ENCODE data around the gene LHFPL2. TPM values are rescaled to one million over a fixed set of nuclear protein-coding genes. Genes with fewer than 3 reads are reported as not detected.
A peak's percentile ranks its signal among the peaks of the same experiment; 100 is the strongest.

The LHFPL2 gene
- polyA plus RNA-seq, 3 donors: 3.7 to 11.6 (median 7.3) TPM

GRCh38 chr5:78661044-78661443 lies 12.5 kb upstream of the LHFPL2 start:
- H3K27me3 ChIP-seq (ENCODE audit: control insufficient read depth in 2 of 2, insufficient read depth in 2 of 2, low read length in 2 of 2): no peaks in the 10 kb centered on the region
- H3K4me3 ChIP-seq (replicated peaks in 1 of 3; ENCODE audit: low read depth in 2 of 3, low read length in 3 of 3): no peak overlapping the region
- WGBS (ENCODE audit: insufficient coverage): no CpG with 5 or more reads among the region's 1 CpG
- no peak overlapping the region for H3K27ac ChIP-seq (ENCODE audit: low read depth in 1 of 2, low read length in 2 of 2)
- DNase-seq: no peak
- peaks cover 0 to 9% (median 1%) of the 10 kb centered on the region in 3 donors for H3K27me3 Mint-ChIP-seq (ENCODE audit: low read depth in 3 of 3)
- H3K27ac Mint-ChIP-seq: no peak overlapping the region
- H3K9ac ChIP-seq (ENCODE audit: insufficient read depth, low read length, poor library complexity, severe bottlenecking): no peak overlapping the region
- H3K36me3 Mint-ChIP-seq: no peaks in the 10 kb centered on the region
- H3K4me2 ChIP-seq (replicated peaks; ENCODE audit: extremely low read depth, low read length, poor library complexity, severe bottlenecking): no peak overlapping the region
- H3K4me1 ChIP-seq (ENCODE audit: control insufficient read depth in 1 of 2, insufficient read depth in 2 of 2, low read length in 2 of 2): no peaks in the 10 kb centered on the region
- peaks cover 4% of the 10 kb centered on the region for H3K4me1 Mint-ChIP-seq
- no peak for TF ChIP-seq CTCF (IDR thresholded peaks at IDR 0.05)
- H3K36me3 ChIP-seq (replicated peaks in 1 of 2; ENCODE audit: control insufficient read depth in 1 of 2, insufficient read depth in 2 of 2, low read length in 2 of 2): no peaks in the 10 kb centered on the region
- no peaks in the 10 kb centered on the region for H3K9me3 ChIP-seq (replicated peaks in 1 of 2; ENCODE audit: control insufficient read depth in 1 of 2, insufficient read depth in 1 of 2, low read length in 2 of 2)
- no peaks in the 10 kb centered on the region for H4K20me1 ChIP-seq (ENCODE audit: insufficient read depth, low read length)
- H3K9me3 Mint-ChIP-seq: peaks cover 0 to 2% (median 0%) of the 10 kb centered on the region in 7 donors
- no peaks in the 10 kb centered on the region for H3K79me2 ChIP-seq (ENCODE audit: insufficient read depth, low read length)
- H2AFZ ChIP-seq (ENCODE audit: insufficient read depth, low read depth, low read length, poor library complexity, severe bottlenecking): no peak overlapping the region
- intact Hi-C loops (cut with micrococcal nuclease): no loop called here
- peak overlapping the region in 1 of 2 donors; percentile 3 for H3K4me3 Mint-ChIP-seq

- H3K79me2 ChIP-seq (ENCODE audit: insufficient read depth, low read length): no peaks in the 10 kb centered on the region
Measured at GRCh38 chr5:78660401-78660800, 11.8 kb upstream of the LHFPL2 start.

More at GRCh38 chr5:78660401-78660800, 11.8 kb upstream of the LHFPL2 start:
- no peak overlapping the region for H3K27ac Mint-ChIP-seq
- no peak overlapping the region for H3K4me3 Mint-ChIP-seq
- Histone ChIP-seq H3K4me3 (replicated peaks in 1 of 3; ENCODE audit: low read depth in 2 of 3, low read length in 3 of 3) (no peak overlapping the region), H3K36me3 (replicated peaks in 1 of 2; ENCODE audit: control insufficient read depth in 1 of 2, insufficient read depth in 2 of 2, low read length in 2 of 2) (no peaks in the 10 kb centered on the region), H3K27ac (ENCODE audit: low read depth in 1 of 2, low read length in 2 of 2) (no peak overlapping the region), H2AFZ (ENCODE audit: insufficient read depth, low read depth, low read length, poor library complexity, severe bottlenecking) (no peak overlapping the region), H3K4me1 (ENCODE audit: control insufficient read depth in 1 of 2, insufficient read depth in 2 of 2, low read length in 2 of 2) (no peaks in the 10 kb centered on the region), H4K20me1 (ENCODE audit: insufficient read depth, low read length) (no peaks in the 10 kb centered on the region), H3K9me3 (replicated peaks in 1 of 2; ENCODE audit: control insufficient read depth in 1 of 2, insufficient read depth in 1 of 2, low read length in 2 of 2) (no peaks in the 10 kb centered on the region), H3K27me3 (ENCODE audit: control insufficient read depth in 2 of 2, insufficient read depth in 2 of 2, low read length in 2 of 2) (no peaks in the 10 kb centered on the region), H3K9ac (ENCODE audit: insufficient read depth, low read length, poor library complexity, severe bottlenecking) (no peak overlapping the region), H3K4me2 (replicated peaks; ENCODE audit: extremely low read depth, low read length, poor library complexity, severe bottlenecking) (no peak overlapping the region)
- TF ChIP-seq CTCF (IDR thresholded peaks at IDR 0.05): no peak
- intact Hi-C loops (cut with micrococcal nuclease): no loop called here
- H3K9me3 Mint-ChIP-seq: peaks cover 0 to 2% (median 0%) of the 10 kb centered on the region in 7 donors
- no CpG with 5 or more reads among the region's 1 CpG for WGBS (ENCODE audit: insufficient coverage)
- no peaks in the 10 kb centered on the region for H3K36me3 Mint-ChIP-seq
- peaks cover 0 to 5% (median 1%) of the 10 kb centered on the region in 3 donors for H3K27me3 Mint-ChIP-seq (ENCODE audit: low read depth in 3 of 3)
- DNase-seq: no peak
- H3K4me1 Mint-ChIP-seq: peaks cover 4% of the 10 kb centered on the region

All from CD14-positive monocyte (primary cell).